ENCODE measurements around the gene SCAF11. TPM values are rescaled to one million over a fixed set of nuclear protein-coding genes. Genes with fewer than 3 reads are reported as not detected.
A peak's percentile ranks its signal among the peaks of the same experiment; 100 is the strongest.
"Not testable (repeated sequence)": the region's sequence is repeated elsewhere in the genome, so short reads cannot be mapped to it uniquely, and the experiment has no call there.

SCAF11 gene
- total and polyA plus RNA-seq, 2 experiments from 2014 or later = 49.7 to 123 TPM

DNA sequence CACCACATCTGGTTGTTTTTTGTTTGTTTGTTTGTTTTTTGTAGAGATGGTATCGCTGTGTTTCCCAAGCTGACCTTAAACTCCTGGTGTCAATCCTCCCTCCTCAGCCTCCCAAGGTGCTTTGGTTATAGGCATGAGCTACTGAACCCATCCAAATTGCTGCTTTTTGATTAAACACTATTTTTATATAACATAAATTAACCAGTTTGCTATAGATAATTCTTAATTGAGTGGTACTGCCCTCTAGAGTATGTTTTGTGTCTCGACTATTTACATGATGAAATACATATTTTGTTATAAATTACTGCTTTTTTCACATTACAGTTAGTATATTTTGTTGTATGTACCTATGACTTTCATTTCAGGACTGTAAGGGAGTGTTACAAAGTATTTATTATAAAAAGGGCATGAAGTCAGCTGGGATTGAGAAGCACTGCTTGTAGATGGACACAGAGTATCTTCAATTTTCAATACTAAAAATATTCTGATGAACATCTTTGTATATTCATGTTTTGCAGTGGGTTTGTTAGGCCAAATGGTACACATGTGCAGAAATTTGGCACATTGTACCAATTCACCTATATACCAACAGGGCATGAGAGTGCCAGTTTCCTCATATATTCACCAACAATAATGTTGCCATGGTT lies 14.9 kb upstream of the SCAF11 start:
- no peaks in the 10 kb centered on the region for H3K79me2 ChIP-seq
- no peaks in the 10 kb centered on the region for H3K36me3 ChIP-seq (replicated peaks; ENCODE audit: insufficient read depth, low read depth)
- H3K4me1 ChIP-seq (ENCODE audit: insufficient read depth) = no peaks in the 10 kb centered on the region
- H2AFZ ChIP-seq = no peak overlapping the region
- 92% methylated on average over 2 of the region's 2 CpGs for WGBS (ENCODE audit: low lambda C conversion rate, missing lambda C conversion rate)
- no peak for DNase-seq (ENCODE audit: low spot score)
- no peaks in the 10 kb centered on the region for H3K9me3 ChIP-seq (ENCODE audit: low read depth)
- H3K4me2 ChIP-seq = no peak overlapping the region
- no peaks in the 10 kb centered on the region for H3K9me2 ChIP-seq (replicated peaks; ENCODE audit: insufficient read depth)
- H3K4me3 ChIP-seq = no peak overlapping the region
- H4K20me1 ChIP-seq (ENCODE audit: insufficient read depth, poor library complexity, severe bottlenecking) = no peaks in the 10 kb centered on the region
- no peak overlapping the region for H3K27ac ChIP-seq
- no peaks in the 10 kb centered on the region for H3K27me3 ChIP-seq
- TF ChIP-seq CTCF (IDR thresholded peaks at IDR 0.05; ENCODE audit: poor library complexity) = peak; percentile 48
- TF ChIP-seq EZH2phosphoT487 (IDR thresholded peaks at IDR 0.05; ENCODE audit: low read depth, severe bottlenecking, unreplicated experiment) = no peak

- no peak for DNase-seq (ENCODE audit: low spot score)
- H3K9me2 ChIP-seq (replicated peaks; ENCODE audit: insufficient read depth) = no peaks in the 10 kb centered on the region
- no peaks in the 10 kb centered on the region for H4K20me1 ChIP-seq (ENCODE audit: insufficient read depth, poor library complexity, severe bottlenecking)
- no peak overlapping the region for H3K27ac ChIP-seq
- H3K79me2 ChIP-seq = no peaks in the 10 kb centered on the region
- 75% methylated on average over 4 of the region's 4 CpGs for WGBS (ENCODE audit: low lambda C conversion rate, missing lambda C conversion rate)
- no peak for TF ChIP-seq EZH2phosphoT487 (IDR thresholded peaks at IDR 0.05; ENCODE audit: low read depth, severe bottlenecking, unreplicated experiment)
- no peak for TF ChIP-seq CTCF (IDR thresholded peaks at IDR 0.05; ENCODE audit: poor library complexity)
- no peak for TF ChIP-seq EZH2 (IDR thresholded peaks at IDR 0.05; ENCODE audit: borderline replicate concordance)
- H3K27me3 ChIP-seq = no peaks in the 10 kb centered on the region
- no peak overlapping the region for H2AFZ ChIP-seq
- H3K9me3 ChIP-seq (ENCODE audit: low read depth) = no peaks in the 10 kb centered on the region
- H3K4me1 ChIP-seq (ENCODE audit: insufficient read depth) = no peaks in the 10 kb centered on the region
- H3K36me3 ChIP-seq (replicated peaks; ENCODE audit: insufficient read depth, low read depth) = no peaks in the 10 kb centered on the region
- no peak overlapping the region for H3K4me3 ChIP-seq
- no peak overlapping the region for H3K4me2 ChIP-seq
Observed at GRCh38 chr12:46004715-46005114, 14.3 kb upstream of the SCAF11 start.

GRCh38 chr12:46000076-46000475 lies 9.7 kb upstream of the SCAF11 start:
- DNase-seq (ENCODE audit: low spot score); H3K27me3 ChIP-seq; H3K36me3 ChIP-seq (replicated peaks; ENCODE audit: insufficient read depth, low read depth); H3K4me2 ChIP-seq; H2AFZ ChIP-seq; H3K4me3 ChIP-seq; H3K4me1 ChIP-seq (ENCODE audit: insufficient read depth); H3K9me3 ChIP-seq (ENCODE audit: low read depth); H3K9me2 ChIP-seq (replicated peaks; ENCODE audit: insufficient read depth); H4K20me1 ChIP-seq (ENCODE audit: insufficient read depth, poor library complexity, severe bottlenecking); H3K27ac ChIP-seq; H3K79me2 ChIP-seq: not testable (repeated sequence)
- WGBS (ENCODE audit: low lambda C conversion rate, missing lambda C conversion rate) = no CpG with 5 or more reads among the region's 30 CpGs

DNA sequence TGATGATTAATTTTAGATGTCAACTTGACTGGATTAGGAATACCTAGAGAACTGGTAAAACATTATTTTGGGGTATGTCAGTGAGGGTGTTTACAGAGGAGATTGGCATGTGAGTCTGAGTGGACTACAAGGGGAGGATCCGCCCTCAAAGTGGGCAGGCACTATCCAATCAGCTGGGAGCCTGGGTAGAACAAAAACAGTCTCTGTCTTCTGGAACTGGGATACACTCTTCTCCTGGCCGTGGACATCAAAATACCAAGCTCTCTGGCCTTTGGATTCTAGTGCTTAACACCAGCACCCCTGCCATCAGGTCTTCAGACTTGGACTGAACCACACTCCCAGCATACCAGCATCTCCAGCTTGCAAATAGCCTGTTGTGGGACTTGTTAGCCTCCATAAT lies 4.4 kb upstream of the SCAF11 start:
- Histone ChIP-seq H3K36me3 (replicated peaks; ENCODE audit: insufficient read depth, low read depth) (no peaks in the 10 kb centered on the region), H3K9me3 (ENCODE audit: low read depth) (no peaks in the 10 kb centered on the region), H3K79me2 (no peaks in the 10 kb centered on the region), H3K4me2 (no peak overlapping the region), H4K20me1 (ENCODE audit: insufficient read depth, poor library complexity, severe bottlenecking) (no peaks in the 10 kb centered on the region), H3K4me1 (ENCODE audit: insufficient read depth) (peaks cover 9% of the 10 kb centered on the region), H3K4me3 (no peak overlapping the region), H3K27ac (no peak overlapping the region), H3K27me3 (no peaks in the 10 kb centered on the region), H2AFZ (no peak overlapping the region), H3K9me2 (replicated peaks; ENCODE audit: insufficient read depth) (no peaks in the 10 kb centered on the region)
- WGBS (ENCODE audit: low lambda C conversion rate, missing lambda C conversion rate) = 86% methylated on average over 2 of the region's 2 CpGs
- DNase-seq (ENCODE audit: low spot score) = no peak
- TF ChIP-seq CTCF (IDR thresholded peaks at IDR 0.05; ENCODE audit: poor library complexity) (no peak), EZH2 (IDR thresholded peaks at IDR 0.05; ENCODE audit: borderline replicate concordance) (no peak), EZH2phosphoT487 (IDR thresholded peaks at IDR 0.05; ENCODE audit: low read depth, severe bottlenecking, unreplicated experiment) (no peak)

All from hepatocyte (in vitro differentiated cells).